GM23338 (cell line): ENCODE data around the gene MYLK2. TPM values are rescaled to one million over a fixed set of nuclear protein-coding genes. Genes with fewer than 3 reads are reported as not detected.
A peak's percentile ranks its signal among the peaks of the same experiment; 100 is the strongest.

ENCODE experiments used
- ATAC-seq: fragments of 200-7000 bp; cut with Tn5 transposase; 3 replicates; pipeline ENCODE4 v1.9.1; 2020
- DNase-seq: peaks from one replicate; pipeline ENCODE4 v3.0.0-alpha.2; 2015; ENCODE audit warnings: low spot score
- H2AFZ ChIP-seq: fragments of 200-600 bp; sonication (generic); 2 replicates; pipeline ENCODE4 v1.8.0; 2016; ENCODE audit warnings: antibody characterized with exemption, mild to moderate bottlenecking, moderate library complexity
- H3F3A ChIP-seq: fragments of 200-600 bp; sonication (generic); replicated peaks from 2 replicates; pipeline ENCODE4 v1.8.0; 2017; ENCODE audit warnings: antibody characterized with exemption, mixed run types, low read depth
- H3K27ac ChIP-seq: fragments of 200-600 bp; sonication (generic); 2 replicates; pipeline ENCODE4 v1.6.1; 2016; ENCODE audit warnings: low read depth
- H3K27me3 ChIP-seq: fragments of 200-600 bp; sonication (generic); 2 replicates; pipeline ENCODE4 v1.8.0; 2016; ENCODE audit warnings: mild to moderate bottlenecking, mixed run types, moderate library complexity; ENCODE audit not compliant: insufficient read depth
- H3K36me3 ChIP-seq: fragments of 200-600 bp; sonication (generic); 2 replicates; pipeline ENCODE4 v1.8.0; 2016; ENCODE audit warnings: mild to moderate bottlenecking; ENCODE audit not compliant: insufficient read depth
- H3K4me1 ChIP-seq: fragments of 200-600 bp; sonication (generic); 2 replicates; pipeline ENCODE4 v1.8.0; 2016; ENCODE audit warnings: mild to moderate bottlenecking, moderate library complexity; ENCODE audit not compliant: insufficient read depth
- H3K4me2 ChIP-seq: fragments of 200-600 bp; sonication (generic); 2 replicates; pipeline ENCODE4 v1.7.1; 2017; ENCODE audit warnings: mixed run types
- H3K4me3 ChIP-seq: fragments of 200-600 bp; sonication (generic); 2 replicates; pipeline ENCODE4 v1.6.1; 2016; ENCODE audit warnings: mixed run types
- H3K79me2 ChIP-seq: fragments of 200-600 bp; sonication (generic); replicated peaks from 2 replicates; pipeline ENCODE4 v1.8.0; 2017; ENCODE audit warnings: mild to moderate bottlenecking; ENCODE audit not compliant: insufficient read depth
- H3K9me2 ChIP-seq: fragments of 200-600 bp; sonication (generic); 2 replicates; pipeline ENCODE4 v1.8.0; 2017; ENCODE audit not compliant: insufficient read depth
- H4K20me1 ChIP-seq: fragments of 200-600 bp; sonication (generic); replicated peaks from 2 replicates; pipeline ENCODE4 v1.8.0; 2017; ENCODE audit warnings: mild to moderate bottlenecking; ENCODE audit not compliant: insufficient read depth
- H3K27ac Mint-ChIP-seq: 2 replicates; pipeline ENCODE4 v1.8.0; 2020; ENCODE audit warnings: inconsistent platforms, mild to moderate bottlenecking, moderate library complexity, mixed read lengths
- H3K27me3 Mint-ChIP-seq: 3 replicates; pipeline ENCODE4 v1.8.0; 2022; ENCODE audit warnings: low read depth, mild to moderate bottlenecking, moderate library complexity, mixed read lengths, inconsistent platforms; ENCODE audit not compliant: insufficient read depth, poor library complexity
- H3K36me3 Mint-ChIP-seq: 3 replicates; pipeline ENCODE4 v1.8.0; 2021; ENCODE audit warnings: low read depth, mild to moderate bottlenecking, inconsistent platforms, moderate library complexity, mixed read lengths
- H3K4me1 Mint-ChIP-seq: 3 replicates; pipeline ENCODE4 v1.8.0; 2020; ENCODE audit warnings: mild to moderate bottlenecking, inconsistent platforms, mixed read lengths
- H3K4me3 Mint-ChIP-seq: 3 replicates; pipeline ENCODE4 v1.8.0; 2021; ENCODE audit warnings: moderate library complexity, mild to moderate bottlenecking, inconsistent platforms, mixed read lengths
- H3K9me3 Mint-ChIP-seq: 3 replicates; pipeline ENCODE4 v1.8.0; 2020; ENCODE audit warnings: moderate library complexity, mild to moderate bottlenecking, inconsistent platforms, mixed read lengths
- CREB1 ChIP-seq: fragments of 250-450 bp; sonication (Bioruptor Pico); IDR thresholded peaks from 2 replicates; pipeline ENCODE4 v1.5.0; 2020; ENCODE audit warnings: low read depth, mild to moderate bottlenecking, moderate library complexity
- EZH2 ChIP-seq: fragments of 200-600 bp; sonication (generic); IDR thresholded peaks from one replicate; pipeline ENCODE4 v1.8.0; 2017; ENCODE audit warnings: antibody characterized with exemption, mild to moderate bottlenecking, low read depth; ENCODE audit not compliant: unreplicated experiment
- EZH2phosphoT487 ChIP-seq: fragments of 200-600 bp; sonication (generic); IDR thresholded peaks from one replicate; pipeline ENCODE4 v1.8.1; 2018; ENCODE audit warnings: antibody characterized with exemption; ENCODE audit not compliant: unreplicated experiment
- JUNB ChIP-seq: IDR thresholded peaks from one replicate; pipeline ENCODE4 v1.6.1; 2016; ENCODE audit warnings: antibody characterized with exemption; ENCODE audit not compliant: unreplicated experiment
- NANOG ChIP-seq: IDR thresholded peaks from 2 replicates; pipeline ENCODE4 v1.6.1; 2016; ENCODE audit warnings: antibody characterized with exemption, borderline replicate concordance
- STAT1 ChIP-seq: IDR thresholded peaks from one replicate; pipeline ENCODE4 v1.6.1; 2016; ENCODE audit warnings: antibody characterized with exemption; ENCODE audit not compliant: unreplicated experiment
- ZNF114 ChIP-seq: fragments of 250-450 bp; sonication (Bioruptor Pico); IDR thresholded peaks from 2 replicates; pipeline ENCODE4 v1.5.0; 2020; ENCODE audit warnings: mild to moderate bottlenecking, moderate library complexity
- ZNF331 ChIP-seq: fragments of 250-450 bp; sonication (Bioruptor Pico); IDR thresholded peaks from 2 replicates; pipeline ENCODE4 v1.5.0; 2020; ENCODE audit warnings: low read depth, mild to moderate bottlenecking, moderate library complexity
- polyA plus RNA-seq: library from polyadenylated mRNA; unstranded; fragments of >200 nt; fragmentation: Nextera tagmentation; extraction: Ambion mirVana; gene quantifications from 2 replicates; pipeline ENCODE4 v1.2.1, GENCODE V29; 2016
- total RNA-seq: library from RNA; depleted of rRNA; stranded (reverse); fragments of >200 nt; shearing (Covaris generic); gene quantifications from 2 replicates; pipeline ENCODE4 v1.2.3, GENCODE V29; 2014
- TF ChIP-seq, protein P1 (sequence below), 2 experiments: fragments of 200-600 bp in 1 of 2; sonication (generic) in 1 of 2; conservative IDR thresholded peaks; 2 replicates each; pipeline versions ENCODE4 v1.5.1 to v1.6.1; 2016 to 2017; ENCODE audit warnings: antibody characterized with exemption in 2 of 2, low read depth in 2 of 2, mild to moderate bottlenecking in 2 of 2, moderate library complexity in 1 of 2
- TF ChIP-seq, protein P2 (sequence below): IDR thresholded peaks from one replicate; pipeline ENCODE4 v1.6.1; 2018; ENCODE audit warnings: antibody characterized with exemption; ENCODE audit not compliant: unreplicated experiment
- TF ChIP-seq, protein P3 (sequence below): IDR thresholded peaks from 2 replicates; pipeline ENCODE4 v1.6.1; 2016; ENCODE audit warnings: antibody characterized with exemption

Gene MYLK2
- total and polyA plus RNA-seq, 2 experiments from 2014 or later: 0.21 to 0.28 TPM

DNA sequence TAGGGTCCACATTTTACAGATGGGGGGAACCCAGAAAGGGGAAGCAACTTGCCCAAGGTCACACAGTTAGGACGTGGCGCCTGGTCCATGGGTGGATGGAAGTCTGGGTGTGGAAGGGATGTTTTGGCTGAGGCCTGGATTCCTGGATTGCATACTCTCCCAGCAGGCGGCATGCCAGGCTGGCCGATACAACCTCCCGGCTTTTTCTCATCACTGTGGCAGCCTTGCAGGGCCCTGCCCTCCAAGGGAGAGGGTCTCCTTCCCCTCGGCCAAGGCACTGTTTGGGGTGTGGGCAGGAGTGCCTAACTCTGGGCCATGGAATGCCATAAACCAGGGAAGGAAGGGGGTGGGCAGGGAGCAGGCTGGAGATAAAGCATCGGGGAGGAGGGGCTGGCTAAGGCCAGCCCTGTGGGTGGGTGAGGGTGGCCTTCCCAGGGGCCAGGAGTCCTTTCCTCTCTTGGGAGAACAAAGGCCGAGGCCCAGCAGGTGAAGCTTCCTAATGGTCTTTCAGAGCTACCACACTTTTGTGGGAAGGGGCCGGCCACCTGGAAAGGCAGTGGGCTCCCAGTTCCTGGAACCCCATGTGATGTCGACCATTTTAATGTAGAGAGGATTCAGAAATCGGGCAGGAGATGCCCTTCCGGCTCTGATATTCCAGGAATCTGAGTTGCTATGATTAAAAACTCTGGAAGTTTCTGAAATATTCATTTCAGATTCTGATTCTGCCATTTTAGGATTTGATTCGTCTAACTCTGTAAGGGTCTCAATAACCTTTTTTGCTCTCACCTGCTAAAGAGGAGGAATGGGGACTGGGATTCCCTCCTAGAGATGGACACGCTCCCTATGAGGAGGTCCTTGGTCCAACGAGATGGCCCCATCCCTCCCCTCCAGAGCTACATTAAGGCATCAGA is 22.0 kb downstream of the MYLK2 start (continued):
- TF ChIP-seq, protein P1, sequence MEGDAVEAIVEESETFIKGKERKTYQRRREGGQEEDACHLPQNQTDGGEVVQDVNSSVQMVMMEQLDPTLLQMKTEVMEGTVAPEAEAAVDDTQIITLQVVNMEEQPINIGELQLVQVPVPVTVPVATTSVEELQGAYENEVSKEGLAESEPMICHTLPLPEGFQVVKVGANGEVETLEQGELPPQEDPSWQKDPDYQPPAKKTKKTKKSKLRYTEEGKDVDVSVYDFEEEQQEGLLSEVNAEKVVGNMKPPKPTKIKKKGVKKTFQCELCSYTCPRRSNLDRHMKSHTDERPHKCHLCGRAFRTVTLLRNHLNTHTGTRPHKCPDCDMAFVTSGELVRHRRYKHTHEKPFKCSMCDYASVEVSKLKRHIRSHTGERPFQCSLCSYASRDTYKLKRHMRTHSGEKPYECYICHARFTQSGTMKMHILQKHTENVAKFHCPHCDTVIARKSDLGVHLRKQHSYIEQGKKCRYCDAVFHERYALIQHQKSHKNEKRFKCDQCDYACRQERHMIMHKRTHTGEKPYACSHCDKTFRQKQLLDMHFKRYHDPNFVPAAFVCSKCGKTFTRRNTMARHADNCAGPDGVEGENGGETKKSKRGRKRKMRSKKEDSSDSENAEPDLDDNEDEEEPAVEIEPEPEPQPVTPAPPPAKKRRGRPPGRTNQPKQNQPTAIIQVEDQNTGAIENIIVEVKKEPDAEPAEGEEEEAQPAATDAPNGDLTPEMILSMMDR (conservative IDR thresholded peaks at IDR 0.05; ENCODE audit: low read depth in 2 of 2): no peak
- no peak for TF ChIP-seq NANOG
- TF ChIP-seq, protein P2, sequence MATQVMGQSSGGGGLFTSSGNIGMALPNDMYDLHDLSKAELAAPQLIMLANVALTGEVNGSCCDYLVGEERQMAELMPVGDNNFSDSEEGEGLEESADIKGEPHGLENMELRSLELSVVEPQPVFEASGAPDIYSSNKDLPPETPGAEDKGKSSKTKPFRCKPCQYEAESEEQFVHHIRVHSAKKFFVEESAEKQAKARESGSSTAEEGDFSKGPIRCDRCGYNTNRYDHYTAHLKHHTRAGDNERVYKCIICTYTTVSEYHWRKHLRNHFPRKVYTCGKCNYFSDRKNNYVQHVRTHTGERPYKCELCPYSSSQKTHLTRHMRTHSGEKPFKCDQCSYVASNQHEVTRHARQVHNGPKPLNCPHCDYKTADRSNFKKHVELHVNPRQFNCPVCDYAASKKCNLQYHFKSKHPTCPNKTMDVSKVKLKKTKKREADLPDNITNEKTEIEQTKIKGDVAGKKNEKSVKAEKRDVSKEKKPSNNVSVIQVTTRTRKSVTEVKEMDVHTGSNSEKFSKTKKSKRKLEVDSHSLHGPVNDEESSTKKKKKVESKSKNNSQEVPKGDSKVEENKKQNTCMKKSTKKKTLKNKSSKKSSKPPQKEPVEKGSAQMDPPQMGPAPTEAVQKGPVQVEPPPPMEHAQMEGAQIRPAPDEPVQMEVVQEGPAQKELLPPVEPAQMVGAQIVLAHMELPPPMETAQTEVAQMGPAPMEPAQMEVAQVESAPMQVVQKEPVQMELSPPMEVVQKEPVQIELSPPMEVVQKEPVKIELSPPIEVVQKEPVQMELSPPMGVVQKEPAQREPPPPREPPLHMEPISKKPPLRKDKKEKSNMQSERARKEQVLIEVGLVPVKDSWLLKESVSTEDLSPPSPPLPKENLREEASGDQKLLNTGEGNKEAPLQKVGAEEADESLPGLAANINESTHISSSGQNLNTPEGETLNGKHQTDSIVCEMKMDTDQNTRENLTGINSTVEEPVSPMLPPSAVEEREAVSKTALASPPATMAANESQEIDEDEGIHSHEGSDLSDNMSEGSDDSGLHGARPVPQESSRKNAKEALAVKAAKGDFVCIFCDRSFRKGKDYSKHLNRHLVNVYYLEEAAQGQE: no peak
- no peak for TF ChIP-seq JUNB

DNA sequence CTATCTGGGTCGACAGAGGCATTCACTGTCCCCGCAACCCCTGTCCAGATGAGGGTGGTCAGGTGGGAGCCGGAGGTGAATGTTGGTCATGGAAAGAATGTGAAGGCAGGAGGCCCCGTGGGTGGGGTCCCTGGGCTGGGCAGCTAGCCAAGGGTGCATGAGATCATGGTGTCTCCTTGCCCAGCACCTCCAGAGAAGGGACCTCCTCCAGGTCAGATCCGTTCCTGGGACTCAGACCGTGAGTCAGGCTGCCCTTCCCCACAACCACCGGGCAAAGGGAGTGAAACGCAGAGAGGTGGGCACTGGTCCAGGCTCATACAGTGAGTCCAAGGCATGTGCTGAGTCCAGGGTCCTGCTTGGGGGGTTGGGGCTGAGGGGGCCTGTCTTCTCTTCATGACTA is 22.8 kb downstream of the MYLK2 start:
- Histone ChIP-seq H3K4me3 (no peak overlapping the region), H3K36me3 (no peaks in the 10 kb centered on the region), H3K4me2 (0 out of 2 replicates have a peak overlapping the region, but pooled peaks have one; percentile 35), H3F3A (0 out of 2 replicates have a peak, but pooled peaks cover 2% of the 10 kb centered on the region), H3K79me2 (no peaks in the 10 kb centered on the region), H3K9me2 (0 out of 2 replicates have a peak, but pooled peaks cover 5% of the 10 kb centered on the region), H3K27me3 (0 out of 2 replicates have a peak, but pooled peaks cover under 1% of the 10 kb centered on the region), H4K20me1 (no peaks in the 10 kb centered on the region), H2AFZ (no peak overlapping the region; the same call in 1 of the 2 replicates), H3K4me1 (peaks cover 21% of the 10 kb centered on the region; the same call in 1 of the 2 replicates), H3K27ac (no peak overlapping the region)
- Mint-ChIP-seq H3K4me3 (no peak overlapping the region), H3K9me3 (peaks cover 15% of the 10 kb centered on the region; the same call in 2 of the 3 replicates), H3K27ac (no peak overlapping the region), H3K27me3 (peaks cover 3% of the 10 kb centered on the region), H3K36me3 (no peaks in the 10 kb centered on the region), H3K4me1 (peaks cover 24% of the 10 kb centered on the region)
- DNase-seq (no peak), ATAC-seq (no peak)
- no peak for TF ChIP-seq ZNF331 (CRISPR knock-in tag)
- no peak for TF ChIP-seq ZNF114 (CRISPR knock-in tag)
- TF ChIP-seq, protein P1 (conservative IDR thresholded peaks at IDR 0.05; ENCODE audit: low read depth in 2 of 2): no peak
- TF ChIP-seq, protein P3, sequence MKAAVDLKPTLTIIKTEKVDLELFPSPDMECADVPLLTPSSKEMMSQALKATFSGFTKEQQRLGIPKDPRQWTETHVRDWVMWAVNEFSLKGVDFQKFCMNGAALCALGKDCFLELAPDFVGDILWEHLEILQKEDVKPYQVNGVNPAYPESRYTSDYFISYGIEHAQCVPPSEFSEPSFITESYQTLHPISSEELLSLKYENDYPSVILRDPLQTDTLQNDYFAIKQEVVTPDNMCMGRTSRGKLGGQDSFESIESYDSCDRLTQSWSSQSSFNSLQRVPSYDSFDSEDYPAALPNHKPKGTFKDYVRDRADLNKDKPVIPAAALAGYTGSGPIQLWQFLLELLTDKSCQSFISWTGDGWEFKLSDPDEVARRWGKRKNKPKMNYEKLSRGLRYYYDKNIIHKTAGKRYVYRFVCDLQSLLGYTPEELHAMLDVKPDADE: no peak
- TF ChIP-seq, protein P2: no peak
- TF ChIP-seq EZH2: no peak
- TF ChIP-seq CREB1: no peak
- no peak for TF ChIP-seq EZH2phosphoT487
- no peak for TF ChIP-seq NANOG
- TF ChIP-seq STAT1: no peak
- no peak for TF ChIP-seq JUNB
